Fibroblast of skin of back (primary cell): ENCODE measurements around the gene PPM1H.
"Not testable (repeated sequence)": the region's sequence is repeated elsewhere in the genome, so short reads cannot be mapped to it uniquely, and the experiment has no call there.

Experiments used
- DNase-seq: peaks from one replicate; pipeline ENCODE4 v3.0.0-alpha.2; 2013

PPM1H gene

GRCh38 chr12:62833634-62834033, 101.3 kb downstream of the PPM1H start:
- no peak for DNase-seq

GRCh38 chr12:62832558-62832957, 102.4 kb downstream of the PPM1H start:
- no peak for DNase-seq

- no peak for DNase-seq
Observed at GRCh38 chr12:62832027-62832426, 102.9 kb downstream of the PPM1H start.

- DNase-seq, result no peak
Observed at GRCh38 chr12:62827855-62828254, 107.1 kb downstream of the PPM1H start.

GRCh38 chr12:62827042-62827441, 107.9 kb downstream of the PPM1H start:
- DNase-seq, result no peak

GRCh38 chr12:62817556-62818271, 117.2 kb downstream of the PPM1H start:
- DNase-seq, result peak; percentile 60

- DNase-seq, result no peak
Observed at GRCh38 chr12:62814243-62814642, 120.7 kb downstream of the PPM1H start.

GRCh38 chr12:62813031-62813829, 121.7 kb downstream of the PPM1H start:
- DNase-seq, result peak; percentile 71

GRCh38 chr12:62811481-62811880, 123.5 kb downstream of the PPM1H start:
- DNase-seq, result not testable (repeated sequence)

GRCh38 chr12:62808166-62808879, 126.6 kb downstream of the PPM1H start:
- DNase-seq, result no peak

GRCh38 chr12:62806893-62807292, 128.1 kb downstream of the PPM1H start:
- no peak for DNase-seq

GRCh38 chr12:62806244-62806836, 128.6 kb downstream of the PPM1H start:
- DNase-seq, result no peak

GRCh38 chr12:62805517-62805916, 129.4 kb downstream of the PPM1H start:
- no peak for DNase-seq

GRCh38 chr12:62803756-62804155, 131.2 kb downstream of the PPM1H start:
- DNase-seq, result no peak

GRCh38 chr12:62802984-62803383, 132.0 kb downstream of the PPM1H start:
- DNase-seq, result peak; percentile 35

- no peak for DNase-seq
Observed at GRCh38 chr12:62802321-62802720, 132.6 kb downstream of the PPM1H start.

- no peak for DNase-seq
Observed at GRCh38 chr12:62801796-62802195, 133.2 kb downstream of the PPM1H start.

- DNase-seq, result no peak
Observed at GRCh38 chr12:62800707-62801400, 134.1 kb downstream of the PPM1H start.

- no peak for DNase-seq
Observed at GRCh38 chr12:62799766-62800406, 135.1 kb downstream of the PPM1H start.

- DNase-seq, result peak; percentile 75
Observed at GRCh38 chr12:62799126-62799736, 135.7 kb downstream of the PPM1H start.

GRCh38 chr12:62794218-62794583, 140.7 kb downstream of the PPM1H start:
- no peak for DNase-seq
